K562 (cell line): ENCODE measurements around the gene ATP6V1G2. TPM values are rescaled to one million over a fixed set of nuclear protein-coding genes. Genes with fewer than 3 reads are reported as not detected.

Experiments
- CC2D1A ChIP-seq: fragments of 450-650 bp; IDR thresholded peaks from 2 replicates; pipeline ENCODE4 v1.6.1; 2017; ENCODE audit warnings: mild to moderate bottlenecking
- E2F6 ChIP-seq, 2 experiments: IDR thresholded peaks; 2 replicates each; pipeline ENCODE4 v1.6.1; 2011; ENCODE audit warnings: borderline replicate concordance in 1 of 2, control low read depth in 1 of 2, low read depth in 1 of 2, low read length in 1 of 2, mild to moderate bottlenecking in 1 of 2, mixed read lengths in 1 of 2, moderate library complexity in 1 of 2; ENCODE audit not compliant: insufficient read depth in 1 of 2, insufficient read length in 1 of 2, poor library complexity in 1 of 2, severe bottlenecking in 1 of 2; ENCODE audit errors: extremely low read depth in 1 of 2
- EHMT2 ChIP-seq: fragments of 450-650 bp; IDR thresholded peaks from 2 replicates; pipeline ENCODE4 v1.6.1; 2018; ENCODE audit warnings: antibody characterized with exemption
- FOXM1 ChIP-seq, 2 experiments: fragments of 450-650 bp in 1 of 2; sonication (generic) in 1 of 2; formaldehyde crosslinking in 1 of 2; IDR thresholded peaks; 2 replicates each; pipeline versions ENCODE4 v1.6.1 to v1.9.0; 2017 to 2022; ENCODE audit warnings: low read depth in 2 of 2, mild to moderate bottlenecking in 2 of 2, missing genetic modification reagents in 1 of 2, moderate library complexity in 1 of 2
- KDM5B ChIP-seq: fragments of 200-600 bp; sonication (generic); IDR thresholded peaks from 2 replicates; pipeline ENCODE4 v1.6.1; 2012; ENCODE audit warnings: low read depth, mild to moderate bottlenecking, moderate library complexity, low read length, control low read depth, inconsistent platforms; ENCODE audit not compliant: insufficient replicate concordance
- NR2C2 ChIP-seq, 2 experiments: fragments of 200-800 bp in 1 of 2; sonication (Bioruptor generic) in 1 of 2; sonication (generic) in 1 of 2; formaldehyde crosslinking in 1 of 2; IDR thresholded peaks; 2 replicates each; pipeline versions ENCODE4 v1.6.1 to v1.8.0; 2016 to 2022; ENCODE audit warnings: mild to moderate bottlenecking in 1 of 2, missing compliant biosample characterization in 1 of 2, missing genetic modification characterization in 1 of 2, missing genetic modification reagents in 1 of 2
- RBM25 ChIP-seq: fragments of 200-400 bp; formaldehyde crosslinking; IDR thresholded peaks from 2 replicates; pipeline ENCODE4 v1.6.1; 2018; ENCODE audit warnings: low read length, low read depth, moderate library complexity; ENCODE audit not compliant: severe bottlenecking
- TFE3 ChIP-seq: fragments of 450-650 bp; formaldehyde crosslinking; IDR thresholded peaks from 2 replicates; pipeline ENCODE4 v1.4.0; 2020; ENCODE audit warnings: mild to moderate bottlenecking, mixed read lengths
- ZKSCAN8 ChIP-seq: fragments of 200-800 bp; sonication (Bioruptor generic); IDR thresholded peaks from 2 replicates; pipeline ENCODE4 v1.6.1; 2016; ENCODE audit warnings: missing genetic modification characterization, missing compliant biosample characterization
- ZNF174 ChIP-seq: fragments of 250-450 bp; sonication (Bioruptor Pico); IDR thresholded peaks from 2 replicates; pipeline ENCODE4 v1.4.0; 2020; ENCODE audit warnings: mild to moderate bottlenecking
- ZNF232 ChIP-seq: sonication (generic); formaldehyde crosslinking; IDR thresholded peaks from 2 replicates; pipeline ENCODE4 v1.8.0; 2022; ENCODE audit warnings: mild to moderate bottlenecking, missing genetic modification reagents
- ZNF449 ChIP-seq: fragments of 250-450 bp; sonication (Bioruptor Pico); IDR thresholded peaks from 2 replicates; pipeline ENCODE4 v1.8.0; 2022; ENCODE audit warnings: moderate library complexity, mild to moderate bottlenecking, inconsistent platforms
- polyA plus RNA-seq, 8 experiments: library from polyadenylated mRNA; depleted of rRNA in 4 of 8; stranded (reverse) in 5 of 8; unstranded in 3 of 8; fragments of >200 nt; fragmentation: Nextera tagmentation in 2 of 8; fragmentation: Illumina TruSeq in 1 of 8; extraction: Ambion mirVana in 2 of 8; extraction: Trizol in 1 of 8; gene quantifications; 2 replicates each; pipeline versions ENCODE4 v1.2.1 to v1.2.3, GENCODE V29; 2011 to 2014; ENCODE audit warnings: inconsistent platforms in 1 of 8, missing spikeins in 1 of 8
- total RNA-seq, 7 experiments: library from RNA; depleted of rRNA in 6 of 7; stranded (reverse); fragments of >200 nt in 6 of 7; fragmentation: Illumina TruSeq in 2 of 7; extraction: Trizol in 2 of 7; gene quantifications; 2 replicates each; pipeline versions ENCODE4 v1.2.1 to v1.2.3, GENCODE V29; 2011 to 2021; ENCODE audit warnings: low replicate concordance in 1 of 7
- TF ChIP-seq, protein P1 (sequence below): fragments of 250-450 bp; sonication (Bioruptor Pico); IDR thresholded peaks from 2 replicates; pipeline ENCODE4 v1.8.0; 2021; ENCODE audit warnings: mild to moderate bottlenecking, moderate library complexity
- TF ChIP-seq, protein P2 (sequence below): sonication (generic); formaldehyde crosslinking; IDR thresholded peaks from 2 replicates; pipeline ENCODE4 v1.8.0; 2022; ENCODE audit warnings: mild to moderate bottlenecking, missing genetic modification reagents
- TF ChIP-seq, protein P3 (sequence below): fragments of 250-450 bp; sonication (Bioruptor Pico); IDR thresholded peaks from 2 replicates; pipeline ENCODE4 v1.8.0; 2021; ENCODE audit warnings: moderate library complexity, mild to moderate bottlenecking, inconsistent platforms

Gene ATP6V1G2
- total and polyA plus RNA-seq, 9 of the 15 experiments (the other 6 are each of a cell fraction or from before 2014, with no cell fraction given) = 0.14 to 1.5 (median 0.33) TPM

- TF ChIP-seq RBM25 (no peak), TFE3 (CRISPR knock-in tag) (no peak), EHMT2 (peak; percentile 40; the same call in 1 of the 2 replicates), KDM5B (peak; percentile 21), NR2C2 (CRISPR knock-in tag; IDR thresholded peaks at IDR 0.05) (peak; percentile 83), NR2C2 (tag; IDR thresholded peaks at IDR 0.05) (peak; percentile 97), ZNF449 (CRISPR knock-in tag) (0 out of 2 replicates have a peak, but pooled peaks have one; percentile 6), ZNF174 (CRISPR knock-in tag) (no peak), ZKSCAN8 (CRISPR knock-in tag) (no peak), E2F6 (IDR thresholded peaks at IDR 0.05; ENCODE audit: borderline replicate concordance in 1 of 2, extremely low read depth in 1 of 2, insufficient read depth in 1 of 2, insufficient read length in 1 of 2, low read depth in 1 of 2, low read length in 1 of 2, poor library complexity in 1 of 2, severe bottlenecking in 1 of 2) (peak; percentile 26 to 61), FOXM1 (IDR thresholded peaks at IDR 0.05; ENCODE audit: low read depth) (peak; percentile 68; the same call in 1 of the 2 replicates), FOXM1 (CRISPR knock-in tag; IDR thresholded peaks at IDR 0.05; ENCODE audit: low read depth) (no peak; the same call in 1 of the 2 replicates), CC2D1A (0 out of 2 replicates have a peak, but pooled peaks have one; percentile 10), ZNF232 (no peak)
- TF ChIP-seq, protein P1, sequence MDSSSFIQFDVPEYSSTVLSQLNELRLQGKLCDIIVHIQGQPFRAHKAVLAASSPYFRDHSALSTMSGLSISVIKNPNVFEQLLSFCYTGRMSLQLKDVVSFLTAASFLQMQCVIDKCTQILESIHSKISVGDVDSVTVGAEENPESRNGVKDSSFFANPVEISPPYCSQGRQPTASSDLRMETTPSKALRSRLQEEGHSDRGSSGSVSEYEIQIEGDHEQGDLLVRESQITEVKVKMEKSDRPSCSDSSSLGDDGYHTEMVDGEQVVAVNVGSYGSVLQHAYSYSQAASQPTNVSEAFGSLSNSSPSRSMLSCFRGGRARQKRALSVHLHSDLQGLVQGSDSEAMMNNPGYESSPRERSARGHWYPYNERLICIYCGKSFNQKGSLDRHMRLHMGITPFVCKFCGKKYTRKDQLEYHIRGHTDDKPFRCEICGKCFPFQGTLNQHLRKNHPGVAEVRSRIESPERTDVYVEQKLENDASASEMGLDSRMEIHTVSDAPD (CRISPR knock-in tag) = no peak
- TF ChIP-seq, protein P2, sequence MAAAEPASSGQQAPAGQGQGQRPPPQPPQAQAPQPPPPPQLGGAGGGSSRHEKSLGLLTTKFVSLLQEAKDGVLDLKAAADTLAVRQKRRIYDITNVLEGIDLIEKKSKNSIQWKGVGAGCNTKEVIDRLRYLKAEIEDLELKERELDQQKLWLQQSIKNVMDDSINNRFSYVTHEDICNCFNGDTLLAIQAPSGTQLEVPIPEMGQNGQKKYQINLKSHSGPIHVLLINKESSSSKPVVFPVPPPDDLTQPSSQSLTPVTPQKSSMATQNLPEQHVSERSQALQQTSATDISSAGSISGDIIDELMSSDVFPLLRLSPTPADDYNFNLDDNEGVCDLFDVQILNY = no peak
- TF ChIP-seq, protein P3, sequence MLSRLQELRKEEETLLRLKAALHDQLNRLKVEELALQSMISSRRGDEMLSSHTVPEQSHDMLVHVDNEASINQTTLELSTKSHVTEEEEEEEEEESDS (CRISPR knock-in tag) = no peak
These were observed 734 bp upstream of the ATP6V1G2 start, which contains the start of gene NFKBIL1 (continued) for GRCh38 chr6:31546958-31547726.
